Stimulated activated CD8-positive, alpha-beta memory T cell treated with anti-CD3 and anti-CD28 coated beads, Interleukin-15, amount 100 ng/mL, for 48 hours (primary cell): ENCODE results near the gene PLIN4.
"Not testable (repeated sequence)": the region's sequence is repeated elsewhere in the genome, so short reads cannot be mapped to it uniquely, and the experiment has no call there.

Source experiments
- DNase-seq, 2 donors: peaks; one replicate each; pipeline ENCODE4 v3.0.0-alpha.2; 2020; ENCODE audit warnings: low read depth in 2 of 2

The PLIN4 gene

DNA sequence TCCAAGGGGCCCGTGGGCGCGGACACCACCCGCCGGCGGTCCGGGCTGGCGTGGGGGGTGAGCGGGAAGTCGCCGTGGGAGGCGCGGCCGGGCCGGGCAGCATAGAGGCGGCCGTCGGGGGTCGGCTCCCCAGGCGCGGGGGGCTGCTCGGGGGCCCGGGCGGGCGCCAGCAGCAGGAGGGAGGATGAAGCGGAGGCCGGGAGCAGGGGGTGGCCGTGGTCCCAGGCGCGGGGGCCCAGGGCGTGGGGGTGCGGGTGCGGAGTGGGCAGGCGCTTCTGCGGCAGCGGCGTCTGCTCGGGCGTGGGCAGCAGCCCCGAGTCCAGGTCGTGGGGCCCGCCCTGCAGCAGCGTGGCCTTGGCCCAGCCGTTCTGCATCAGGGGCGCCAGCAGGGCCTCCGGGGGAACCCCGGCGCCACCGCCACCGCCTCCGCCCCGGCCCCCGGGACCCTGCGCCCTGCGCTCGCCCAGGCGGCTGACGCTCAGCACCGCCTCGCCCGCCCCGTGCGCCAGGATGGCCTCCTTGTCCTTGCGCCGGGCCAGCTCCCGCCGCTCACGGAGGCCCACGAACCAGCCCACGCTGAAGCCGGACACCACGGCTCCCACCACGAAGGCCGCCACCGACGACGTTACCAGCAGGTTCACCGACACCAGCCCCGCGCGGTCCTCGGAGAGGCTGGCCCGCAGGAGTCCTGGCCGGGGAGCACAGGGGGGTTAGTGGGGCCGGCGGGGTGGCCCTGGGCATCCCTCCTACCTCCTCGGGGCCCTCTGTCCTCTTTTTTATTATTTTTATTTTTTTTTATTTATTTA lies 25.8 kb upstream of the PLIN4 start:
- DNase-seq = no peak

DNA sequence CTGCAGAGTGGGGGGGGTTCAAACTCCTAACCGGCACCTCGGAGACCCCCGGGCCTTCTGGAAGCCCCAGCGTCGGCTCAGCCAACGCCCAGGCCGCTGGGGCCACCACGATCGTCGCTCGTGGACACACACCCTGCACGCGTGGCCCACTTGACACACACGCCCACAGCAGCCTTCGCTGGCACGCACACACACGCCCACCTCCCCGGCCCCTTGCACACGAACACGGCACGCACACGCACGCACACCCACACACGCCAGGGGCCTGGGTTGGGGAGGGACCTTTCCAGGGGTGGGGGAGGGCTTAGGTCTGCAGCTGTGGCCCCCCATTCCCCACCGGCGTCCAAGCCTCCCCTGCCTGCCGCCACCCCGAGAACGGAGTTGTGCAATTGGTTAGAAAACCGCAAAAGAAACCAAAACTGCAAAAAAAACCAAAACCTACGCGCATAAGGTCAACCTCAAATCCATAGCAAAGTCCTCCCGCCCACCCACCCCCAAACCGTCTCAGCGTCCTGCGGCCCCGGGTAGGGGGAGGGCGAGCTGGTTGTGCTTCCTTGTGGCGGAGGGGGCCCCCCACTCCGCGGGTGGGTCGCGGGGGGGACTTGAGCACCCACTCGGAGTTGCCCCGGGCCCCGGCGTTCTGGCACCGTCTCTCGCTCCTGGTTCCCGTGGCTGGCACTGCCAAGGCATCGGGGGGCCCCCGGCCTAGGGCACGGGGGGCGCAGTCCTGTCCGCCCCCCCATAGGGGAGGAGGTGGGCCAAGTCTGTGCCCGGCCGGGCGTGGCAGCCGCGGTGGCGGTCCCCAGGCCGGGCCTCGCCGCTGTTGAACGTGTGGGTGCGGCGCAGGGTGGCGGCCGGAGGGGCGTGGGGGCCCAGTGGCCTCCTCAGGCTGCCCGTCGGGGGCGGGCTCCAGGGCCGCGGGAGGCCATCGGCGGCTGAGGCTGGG lies 24.9 kb upstream of the PLIN4 start:
- DNase-seq = no peak

DNA sequence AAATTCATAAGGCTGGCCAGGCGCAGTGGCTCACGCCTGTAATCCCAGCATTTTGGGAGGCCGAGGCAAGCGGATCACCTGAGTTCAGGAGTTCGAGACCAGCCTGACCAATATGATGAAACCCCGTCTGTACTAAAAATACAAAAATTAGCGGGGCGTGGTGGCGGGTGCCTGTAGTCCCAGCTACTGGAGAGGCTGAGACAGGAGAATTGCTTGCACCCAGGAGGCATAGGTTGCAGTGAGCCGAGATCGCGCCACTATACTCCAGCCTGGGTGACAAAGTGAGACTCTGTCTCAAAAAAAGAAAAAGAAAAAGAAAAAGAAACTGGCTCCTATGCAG lies 23.5 kb upstream of the PLIN4 start:
- not testable (repeated sequence) for DNase-seq

- no peak for DNase-seq
Observed at GRCh38 chr19:4541114-4541805, 23.0 kb upstream of the PLIN4 start.

- DNase-seq = no peak
Observed at GRCh38 chr19:4539693-4540581, 21.7 kb upstream of the PLIN4 start, which contains the start of gene LRG1. TSS of gene LRG1 (minus strand) at chr19:4540036. CDS start at chr19:4540013, 23 bp downstream.

- DNase-seq = no peak
Observed at GRCh38 chr19:4539169-4539692, 20.9 kb upstream of the PLIN4 start.

DNA sequence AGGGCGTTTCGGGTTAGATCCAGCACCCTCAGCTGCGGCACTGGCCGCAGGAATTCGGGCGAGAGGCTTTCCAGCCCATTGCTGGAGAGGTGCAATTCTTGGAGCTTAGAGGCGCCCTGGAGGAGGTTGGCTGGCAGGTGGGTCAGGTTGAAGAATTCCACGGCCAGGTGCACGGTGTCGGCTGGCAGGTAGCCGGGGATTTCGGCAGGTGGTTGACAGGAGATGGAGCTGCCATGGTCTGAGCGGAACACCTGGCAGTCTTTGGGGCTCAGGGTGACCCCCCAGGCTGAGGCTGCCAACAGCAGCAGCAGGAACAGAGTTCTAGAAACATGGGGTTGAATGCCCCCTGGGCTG lies 20.3 kb upstream of the PLIN4 start:
- DNase-seq = no peak

GRCh38 chr19:4537953-4538600 lies 19.8 kb upstream of the PLIN4 start:
- no peak for DNase-seq

GRCh38 chr19:4536798-4537197 lies 18.5 kb upstream of the PLIN4 start:
- no peak for DNase-seq

- peak in 1 of 2 donors; percentile 50 for DNase-seq
Observed at GRCh38 chr19:4534836-4535658, 16.8 kb upstream of the PLIN4 start, which contains the start of gene PLIN5. TSS of gene PLIN5 (minus strand) at chr19:4535224. CDS start at chr19:4534074, 1,150 bp downstream.

- no peak for DNase-seq
Observed at GRCh38 chr19:4533835-4534424, 15.6 kb upstream of the PLIN4 start.

- no peak for DNase-seq
Observed at GRCh38 chr19:4533334-4533733, 15.0 kb upstream of the PLIN4 start.

GRCh38 chr19:4531562-4532165 lies 13.4 kb upstream of the PLIN4 start:
- DNase-seq = no peak

- no peak for DNase-seq
Observed at GRCh38 chr19:4529924-4530522, 11.7 kb upstream of the PLIN4 start.

- DNase-seq = no peak
Observed at GRCh38 chr19:4528843-4529242, 10.6 kb upstream of the PLIN4 start.

DNA sequence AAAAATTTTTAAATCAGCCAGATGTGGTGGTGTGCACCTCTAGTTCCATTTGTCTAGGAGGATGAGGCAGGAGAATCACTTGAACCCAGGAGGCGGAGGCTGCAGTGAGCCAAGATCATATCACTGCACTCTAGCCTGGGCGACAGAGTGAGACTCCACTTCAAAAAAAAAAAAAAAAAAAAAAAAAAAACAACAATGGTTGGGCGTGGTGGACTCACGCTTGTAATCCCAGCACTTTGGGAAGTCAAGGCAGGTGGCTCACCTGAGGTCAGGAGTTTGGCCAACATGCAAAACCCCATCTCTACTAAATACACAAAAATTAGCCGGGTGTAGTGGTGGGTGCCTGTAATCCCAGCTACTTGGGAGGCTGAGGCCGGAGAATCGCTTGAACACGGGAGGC lies 9.1 kb upstream of the PLIN4 start:
- DNase-seq = not testable (repeated sequence)

DNA sequence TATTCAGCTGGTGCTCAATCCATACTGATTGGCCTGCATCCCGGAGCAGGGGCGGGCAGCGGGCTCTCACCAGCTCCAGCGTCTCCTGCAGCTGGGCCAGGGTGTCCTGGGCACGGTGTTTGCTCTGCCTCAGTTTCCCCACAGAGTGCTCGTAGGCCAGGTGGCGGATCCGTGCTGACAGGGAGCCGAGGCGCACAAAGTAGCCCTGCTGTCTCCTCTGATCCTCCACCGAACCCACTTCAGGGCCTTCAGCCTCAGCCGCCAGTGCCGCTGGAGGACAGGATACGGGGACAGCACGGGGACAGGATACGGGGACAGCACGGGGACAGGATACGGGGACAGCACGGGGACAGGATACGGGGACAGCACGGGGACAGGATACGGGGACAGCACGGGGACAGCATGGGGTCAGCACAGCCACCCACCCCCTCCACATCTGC lies 7.3 kb upstream of the PLIN4 start:
- DNase-seq = no peak
